OCI-M2 (cell line): ENCODE measurements around the gene MTUS2.

Experiments used
- DNase-seq: peaks from one replicate; lab custom pipeline; 2025; ENCODE audit not compliant: unreplicated experiment; lab: John Stamatoyannopoulos, UW

MTUS2 gene

GRCh38 chr13:29103065-29103800 is 283.1 kb downstream of the MTUS2 start:
- DNase-seq = no peak

GRCh38 chr13:29104461-29104860 is 284.3 kb downstream of the MTUS2 start:
- no peak for DNase-seq

GRCh38 chr13:29105779-29106178 is 285.6 kb downstream of the MTUS2 start:
- DNase-seq = no peak

GRCh38 chr13:29106651-29107050 is 286.5 kb downstream of the MTUS2 start:
- DNase-seq = no peak

- no peak for DNase-seq
These were observed 288.1 kb downstream of the MTUS2 start for GRCh38 chr13:29108068-29108786.

- no peak for DNase-seq
These were observed 289.8 kb downstream of the MTUS2 start for GRCh38 chr13:29109987-29110386.

GRCh38 chr13:29111446-29111845 is 291.3 kb downstream of the MTUS2 start:
- no peak for DNase-seq

GRCh38 chr13:29115842-29116241 is 295.7 kb downstream of the MTUS2 start:
- no peak for DNase-seq

GRCh38 chr13:29117663-29118062 is 297.5 kb downstream of the MTUS2 start:
- no peak for DNase-seq

- DNase-seq = no peak
These were observed 298.3 kb downstream of the MTUS2 start for GRCh38 chr13:29118471-29118870.

- DNase-seq = no peak
These were observed 305.2 kb downstream of the MTUS2 start for GRCh38 chr13:29125191-29125933.

- no peak for DNase-seq
These were observed 305.8 kb downstream of the MTUS2 start for GRCh38 chr13:29125934-29126424.

- no peak for DNase-seq
These were observed 309.5 kb downstream of the MTUS2 start for GRCh38 chr13:29129616-29130015.

- no peak for DNase-seq
These were observed 311.0 kb downstream of the MTUS2 start for GRCh38 chr13:29131159-29131558.

- DNase-seq = no peak
These were observed 311.9 kb downstream of the MTUS2 start for GRCh38 chr13:29131881-29132668.

- no peak for DNase-seq
These were observed 316.2 kb downstream of the MTUS2 start for GRCh38 chr13:29136341-29136740.

GRCh38 chr13:29137016-29137415 is 316.9 kb downstream of the MTUS2 start:
- DNase-seq = no peak

- DNase-seq = no peak
These were observed 317.9 kb downstream of the MTUS2 start for GRCh38 chr13:29137995-29138394.

GRCh38 chr13:29140277-29140676 is 320.1 kb downstream of the MTUS2 start:
- DNase-seq = no peak

GRCh38 chr13:29143847-29144246 is 323.7 kb downstream of the MTUS2 start:
- no peak for DNase-seq

GRCh38 chr13:29154390-29154789 is 334.3 kb downstream of the MTUS2 start:
- DNase-seq = no peak
